ENCODE data around the gene KIF20B. TPM values are rescaled to one million over a fixed set of nuclear protein-coding genes. Genes with fewer than 3 reads are reported as not detected.

The KIF20B gene
- total RNA-seq, 1 experiment from 2014 or later, result 50.2 TPM

- ChIA-PET POLR2A (no interaction called here), RAD21 (ENCODE audit: low non-redundant PET in 1 of 2, low total read pairs in 2 of 2, uncharacterized antibody in 2 of 2, unreplicated experiment in 2 of 2) (no interaction called here), CTCF (no interaction called here)
- H3K9me3 ChIP-seq (ENCODE audit: control insufficient read depth in 1 of 2, insufficient read depth in 1 of 2, low read depth in 1 of 2, low read length in 2 of 2), result no peaks in the 10 kb centered on the region
- no peak overlapping the region for H3K4me3 ChIP-seq (replicated peaks in 1 of 2; ENCODE audit: low read depth in 1 of 2, low read length in 2 of 2)
- no peak overlapping the region for H3K9ac ChIP-seq (ENCODE audit: low read length)
- H3K9me2 ChIP-seq (ENCODE audit: insufficient read depth), result no peaks in the 10 kb centered on the region
- no peaks in the 10 kb centered on the region for H3K36me3 ChIP-seq (ENCODE audit: control insufficient read depth in 1 of 2, insufficient read depth in 2 of 2, low read length in 2 of 2)
- BruUV-seq (replicated peaks), result no TSS peak
- H3K27ac ChIP-seq (ENCODE audit: low read depth, low read length), result no peak overlapping the region
- no peak for TF ChIP-seq CBX3 (IDR thresholded peaks at IDR 0.05; ENCODE audit: low read depth)
- DNase-seq (ENCODE audit: low read depth, low spot score) (no peak), ATAC-seq (no peak)
- H3K4me1 ChIP-seq (ENCODE audit: control insufficient read depth in 1 of 2, insufficient read depth in 2 of 2, low read length in 2 of 2), result no peaks in the 10 kb centered on the region
- no peaks in the 10 kb centered on the region for H4K20me1 ChIP-seq (ENCODE audit: insufficient read depth)
- H3K27me3 ChIP-seq (ENCODE audit: insufficient read depth, low read length), result no peaks in the 10 kb centered on the region
- no peak overlapping the region for H3K4me2 ChIP-seq (ENCODE audit: low read length)
- intact Hi-C loops (cut with micrococcal nuclease), result no loop called here
- H2AFZ ChIP-seq (ENCODE audit: low read depth, low read length, poor library complexity, severe bottlenecking), result no peak overlapping the region
- H3K79me2 ChIP-seq (ENCODE audit: insufficient read depth, low read length), result no peaks in the 10 kb centered on the region
Measured at GRCh38 chr10:89668386-89669071, 32.9 kb upstream of the KIF20B start.

GRCh38 chr10:89669985-89670384, 31.4 kb upstream of the KIF20B start:
- DNase-seq (ENCODE audit: low read depth, low spot score) (no peak), ATAC-seq (no peak)
- H3K9me2 ChIP-seq (ENCODE audit: insufficient read depth), result no peaks in the 10 kb centered on the region
- no peaks in the 10 kb centered on the region for H3K79me2 ChIP-seq (ENCODE audit: insufficient read depth, low read length)
- intact Hi-C loops (cut with micrococcal nuclease), result no loop called here
- H4K20me1 ChIP-seq (ENCODE audit: insufficient read depth), result no peaks in the 10 kb centered on the region
- POLR2A ChIA-PET, result interaction anchor here (0.8 kb wide), 1 partner anchor 31 kb away, joined by 3 read pairs; the partner anchor contains the start of gene KIF20B
- CTCF ChIA-PET, result no interaction called here
- H3K9ac ChIP-seq (ENCODE audit: low read length), result no peak overlapping the region
- no peaks in the 10 kb centered on the region for H3K9me3 ChIP-seq (ENCODE audit: control insufficient read depth in 1 of 2, insufficient read depth in 1 of 2, low read depth in 1 of 2, low read length in 2 of 2)
- no peak overlapping the region for H3K4me2 ChIP-seq (ENCODE audit: low read length)
- RAD21 ChIA-PET (ENCODE audit: low non-redundant PET in 1 of 2, low total read pairs in 2 of 2, uncharacterized antibody in 2 of 2, unreplicated experiment in 2 of 2), result no interaction called here
- H3K27me3 ChIP-seq (ENCODE audit: insufficient read depth, low read length), result no peaks in the 10 kb centered on the region
- no TSS peak for BruUV-seq (replicated peaks)
- no peaks in the 10 kb centered on the region for H3K36me3 ChIP-seq (ENCODE audit: control insufficient read depth in 1 of 2, insufficient read depth in 2 of 2, low read length in 2 of 2)
- no peak overlapping the region for H3K27ac ChIP-seq (ENCODE audit: low read depth, low read length)
- TF ChIP-seq YY1 (IDR thresholded peaks at IDR 0.05; ENCODE audit: extremely low read depth, insufficient replicate concordance, low read depth, low read length), result no peak
- no peaks in the 10 kb centered on the region for H3K4me1 ChIP-seq (ENCODE audit: control insufficient read depth in 1 of 2, insufficient read depth in 2 of 2, low read length in 2 of 2)
- no peak overlapping the region for H3K4me3 ChIP-seq (replicated peaks in 1 of 2; ENCODE audit: low read depth in 1 of 2, low read length in 2 of 2)
- no peak overlapping the region for H2AFZ ChIP-seq (ENCODE audit: low read depth, low read length, poor library complexity, severe bottlenecking)
